ENCODE data around the gene IMPDH1.

DNA sequence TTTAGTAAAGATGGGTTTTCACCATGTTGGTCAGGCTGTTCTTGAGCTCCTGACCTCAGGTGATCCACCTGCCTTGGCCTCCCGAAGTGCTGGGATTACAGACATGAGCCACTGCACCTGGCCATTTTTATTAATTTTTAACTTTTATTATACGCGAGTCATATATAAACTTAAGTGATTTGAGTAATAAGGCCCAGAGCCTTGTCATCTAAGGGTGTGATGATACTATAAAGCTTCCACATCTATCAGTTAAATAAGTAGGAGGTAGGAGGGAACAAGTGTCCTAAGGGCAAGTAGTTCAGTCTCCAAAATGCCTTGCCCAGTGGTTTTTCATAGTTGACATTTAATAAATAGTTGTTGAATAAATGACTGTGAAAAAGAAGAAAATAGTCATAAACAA is 32.6 kb upstream of the IMPDH1 start:
- no peak for TF ChIP-seq EZH2 (IDR thresholded peaks at IDR 0.05; ENCODE audit: borderline replicate concordance, low read length)
- TF ChIP-seq, protein P1, sequence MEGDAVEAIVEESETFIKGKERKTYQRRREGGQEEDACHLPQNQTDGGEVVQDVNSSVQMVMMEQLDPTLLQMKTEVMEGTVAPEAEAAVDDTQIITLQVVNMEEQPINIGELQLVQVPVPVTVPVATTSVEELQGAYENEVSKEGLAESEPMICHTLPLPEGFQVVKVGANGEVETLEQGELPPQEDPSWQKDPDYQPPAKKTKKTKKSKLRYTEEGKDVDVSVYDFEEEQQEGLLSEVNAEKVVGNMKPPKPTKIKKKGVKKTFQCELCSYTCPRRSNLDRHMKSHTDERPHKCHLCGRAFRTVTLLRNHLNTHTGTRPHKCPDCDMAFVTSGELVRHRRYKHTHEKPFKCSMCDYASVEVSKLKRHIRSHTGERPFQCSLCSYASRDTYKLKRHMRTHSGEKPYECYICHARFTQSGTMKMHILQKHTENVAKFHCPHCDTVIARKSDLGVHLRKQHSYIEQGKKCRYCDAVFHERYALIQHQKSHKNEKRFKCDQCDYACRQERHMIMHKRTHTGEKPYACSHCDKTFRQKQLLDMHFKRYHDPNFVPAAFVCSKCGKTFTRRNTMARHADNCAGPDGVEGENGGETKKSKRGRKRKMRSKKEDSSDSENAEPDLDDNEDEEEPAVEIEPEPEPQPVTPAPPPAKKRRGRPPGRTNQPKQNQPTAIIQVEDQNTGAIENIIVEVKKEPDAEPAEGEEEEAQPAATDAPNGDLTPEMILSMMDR (conservative IDR thresholded peaks at IDR 0.05 in 1 of 2, IDR thresholded peaks at IDR 0.05 in 1 of 2; ENCODE audit: extremely low read depth in 1 of 2, insufficient read depth in 1 of 2, low read depth in 1 of 2, low read length in 2 of 2), result no peak
